Measurements from ENCODE around the gene GATAD2B. TPM values are rescaled to one million over a fixed set of nuclear protein-coding genes. Genes with fewer than 3 reads are reported as not detected.

The GATAD2B gene
- 42.1 to 46.9 TPM (median 44.5 TPM) in 3 replicates for total RNA-seq (2021)
- percentile 84 among the genes with signal in this experiment for Bru-seq, nascent RNA
- long read RNA-seq, experiment 1, full-length matches to known transcripts, result 7 of 26 reads
- long read RNA-seq, experiment 1, partial matches to known transcripts, result 4 of 26 reads
- long read RNA-seq, experiment 1, other reads (novel, unspliced or antisense), result 15 of 26 reads
- long read RNA-seq, experiment 2, full-length matches to known transcripts, result 3 of 26 reads
- long read RNA-seq, experiment 2, partial matches to known transcripts, result 3 of 26 reads
- long read RNA-seq, experiment 2, other reads (novel, unspliced or antisense), result 20 of 26 reads
- long read RNA-seq, experiment 3, partial matches to known transcripts, result 1 of 1 reads
- long read RNA-seq, experiment 3, other reads (novel, unspliced or antisense), result 0 of 1 reads

- Mint-ChIP-seq H3K9me3 (no peaks in the 10 kb centered on the region), H3K36me3 (no peaks in the 10 kb centered on the region), H3K4me3 (peak within 1 kb of the TSS; percentile 96), H3K4me1 (peaks cover 26% of the 10 kb centered on the region), H3K27ac (peak within 1 kb of the TSS; percentile 96), H3K27me3 (ENCODE audit: low read depth) (no peaks in the 10 kb centered on the region)
- peak; percentile 97 for ATAC-seq
- DNase-seq (ENCODE audit: low spot score), result peak; percentile 99
- TF ChIP-seq ZNF512 (CRISPR knock-in tag; IDR thresholded peaks at IDR 0.05; ENCODE audit: borderline replicate concordance) (no peak), ZNF232 (CRISPR knock-in tag; IDR thresholded peaks at IDR 0.05) (peak; percentile 64; the same call in 1 of the 2 replicates), ZNF281 (CRISPR knock-in tag; IDR thresholded peaks at IDR 0.05) (peak; percentile 53; the same call in 1 of the 2 replicates), ZBTB43 (CRISPR knock-in tag; IDR thresholded peaks at IDR 0.05) (no peak), GABPB1 (CRISPR knock-in tag; IDR thresholded peaks at IDR 0.05) (0 out of 2 replicates have a peak, but pooled peaks have one; percentile 29), MYBL2 (CRISPR knock-in tag; IDR thresholded peaks at IDR 0.05) (0 out of 2 replicates have a peak, but pooled peaks have one; percentile 40), PRDM15 (CRISPR knock-in tag; IDR thresholded peaks at IDR 0.05) (no peak), NFYB (CRISPR knock-in tag; conservative IDR thresholded peaks at IDR 0.05; ENCODE audit: low read depth) (peak; percentile 98), ETV6 (CRISPR knock-in tag; IDR thresholded peaks at IDR 0.05) (0 out of 2 replicates have a peak, but pooled peaks have one; percentile 28), ZNF121 (CRISPR knock-in tag; IDR thresholded peaks at IDR 0.05) (no peak), SP1 (CRISPR knock-in tag; conservative IDR thresholded peaks at IDR 0.05) (peak; percentile 66), ZNF416 (CRISPR knock-in tag; IDR thresholded peaks at IDR 0.05) (no peak), MAX (CRISPR knock-in tag; IDR thresholded peaks at IDR 0.05) (peak; percentile 17; the same call in 1 of the 2 replicates)
- ChIA-PET POLR2A (interaction anchor here (0.8 to 2.3 kb wide), 9 partner anchors 23 to 120 kb away, joined by 3 to 24 read pairs (median 5); partner anchors contain the start of genes CREB3L4, DENND4B, JTB and RPS27), CTCF (interaction anchor here (0.6 to 3.1 kb wide), 16 partner anchors 17 to 412 kb away, joined by 3 to 24 read pairs (median 3); partner anchors contain the start of genes DENND4B and RAB13)
Measured at GRCh38 chr1:153922972-153923925, at the start of gene GATAD2B. Gene GATAD2B, minus strand, starts transcription at chr1:153922972. Its CDS starts 94,625 bp downstream, at chr1:153828347.

Measured in WTC11 (cell line).